Tibial artery (tissue), 4 donors: ENCODE data around the gene RHD.
"Not testable (repeated sequence)": the region's sequence is repeated elsewhere in the genome, so short reads cannot be mapped to it uniquely, and the experiment has no call there.

ENCODE experiments used
- DNase-seq, 2 donors: peaks; one replicate each; pipeline ENCODE4 v3.0.0-alpha.2; 2019
- H3K27ac ChIP-seq, 2 donors: fragments of 200-600 bp; sonication (generic) in 1 of 2; 1 replicate in 1 of 2; 2 replicates in 1 of 2; pipeline ENCODE4 v1.5.1; 2018 to 2019; ENCODE audit warnings: mild to moderate bottlenecking in 1 of 2
- H3K27me3 ChIP-seq, 2 donors: fragments of 200-600 bp; sonication (generic) in 1 of 2; one replicate each; pipeline versions ENCODE4 v1.5.1 to v1.6.0; 2016 to 2019
- H3K36me3 ChIP-seq, 3 donors: fragments of 200-600 bp; sonication (generic) in 2 of 3; one replicate each; pipeline ENCODE4 v1.5.1; 2016 to 2019; ENCODE audit warnings: mild to moderate bottlenecking in 2 of 3
- H3K4me1 ChIP-seq, 4 donors: fragments of 200-600 bp; sonication (generic) in 2 of 4; 1 replicate in 3 of 4; 2 replicates in 1 of 4; pipeline ENCODE4 v1.5.1; 2016 to 2019
- H3K4me3 ChIP-seq, 2 donors: fragments of 200-600 bp; sonication (generic) in 1 of 2; 1 replicate in 1 of 2; 2 replicates in 1 of 2; pipeline ENCODE4 v1.5.1; 2018 to 2019; ENCODE audit warnings: mild to moderate bottlenecking in 2 of 2
- H3K9me3 ChIP-seq, 3 donors: fragments of 200-600 bp; sonication (generic) in 1 of 3; one replicate each; pipeline ENCODE4 v1.5.1; 2016 to 2019
- CTCF ChIP-seq, 2 experiments: fragments of 200-600 bp in 1 of 2; fragments of 450-650 bp in 1 of 2; IDR thresholded peaks; one replicate each; pipeline ENCODE4 v1.5.1; 2017 to 2019; ENCODE audit warnings: antibody characterized with exemption in 2 of 2, mild to moderate bottlenecking in 1 of 2, moderate library complexity in 1 of 2
- intact Hi-C: fragments of 100-400 bp; cut with DNase I; formaldehyde crosslinking; loops from one replicate; pipeline ENCODE4 v1.15.0; 2023; ENCODE audit warnings: low total_unique reads

Gene RHD

GRCh38 chr1:25255706-25256577, 16.4 kb upstream of the RHD start:
- Histone ChIP-seq H3K27ac (no peak overlapping the region), H3K4me3 (no peak overlapping the region), H3K36me3 (no peaks in the 10 kb centered on the region), H3K27me3 (no peaks in the 10 kb centered on the region), H3K9me3 (no peaks in the 10 kb centered on the region), H3K4me1 (peaks cover 0 to 31% (median 7%) of the 10 kb centered on the region in 4 donors)
- intact Hi-C loops = no loop called here
- no peak for DNase-seq
- TF ChIP-seq CTCF (IDR thresholded peaks at IDR 0.05) = no peak

GRCh38 chr1:25256578-25256965, 15.7 kb upstream of the RHD start:
- no peak overlapping the region for H3K4me3 ChIP-seq
- intact Hi-C loops = no loop called here
- no peak for DNase-seq
- H3K27me3 ChIP-seq = no peaks in the 10 kb centered on the region
- no peak for TF ChIP-seq CTCF (IDR thresholded peaks at IDR 0.05)
- H3K27ac ChIP-seq = peak overlapping the region in 1 of 2 donors; percentile 55
- peaks cover 0 to 35% (median 7%) of the 10 kb centered on the region in 4 donors for H3K4me1 ChIP-seq
- H3K36me3 ChIP-seq = no peaks in the 10 kb centered on the region
- H3K9me3 ChIP-seq = no peaks in the 10 kb centered on the region

- TF ChIP-seq CTCF (IDR thresholded peaks at IDR 0.05) = no peak
Observed at GRCh38 chr1:25257196-25257595, 15.1 kb upstream of the RHD start.

GRCh38 chr1:25259813-25260212, 12.5 kb upstream of the RHD start:
- DNase-seq, intact Hi-C loops, H3K36me3 ChIP-seq, H3K9me3 ChIP-seq, H3K27ac ChIP-seq, H3K4me3 ChIP-seq, H3K27me3 ChIP-seq: not testable (repeated sequence)
- peaks cover 0 to 35% (median 7%) of the 10 kb centered on the region in 4 donors for H3K4me1 ChIP-seq

More at GRCh38 chr1:25257196-25257595, 15.1 kb upstream of the RHD start:
- no peaks in the 10 kb centered on the region for H3K27me3 ChIP-seq
- DNase-seq = no peak
- H3K9me3 ChIP-seq = no peaks in the 10 kb centered on the region
- peaks cover 0 to 35% (median 7%) of the 10 kb centered on the region in 4 donors for H3K4me1 ChIP-seq
- H3K27ac ChIP-seq = peak overlapping the region in 1 of 2 donors; percentile 55
- no peaks in the 10 kb centered on the region for H3K36me3 ChIP-seq
- intact Hi-C loops = no loop called here
- no peak overlapping the region for H3K4me3 ChIP-seq

- DNase-seq, H3K4me3 ChIP-seq, intact Hi-C loops, H3K9me3 ChIP-seq, H3K27me3 ChIP-seq, H3K36me3 ChIP-seq, H3K27ac ChIP-seq: not testable (repeated sequence)
- peaks cover 0 to 35% (median 7%) of the 10 kb centered on the region in 4 donors for H3K4me1 ChIP-seq
Observed at GRCh38 chr1:25260336-25260735, 12.0 kb upstream of the RHD start.

GRCh38 chr1:25266554-25267287, 5.6 kb upstream of the RHD start:
- DNase-seq, H3K4me1 ChIP-seq, H3K27me3 ChIP-seq, H3K36me3 ChIP-seq, intact Hi-C loops, H3K9me3 ChIP-seq: not testable (repeated sequence)
- Histone ChIP-seq H3K4me3 (peak overlapping the region; percentile 57 to 66), H3K27ac (peak overlapping the region; percentile 73 to 88)
- TF ChIP-seq CTCF (IDR thresholded peaks at IDR 0.05) = peak in 1 of 2 experiments; percentile 18

GRCh38 chr1:25267288-25268142, 4.8 kb upstream of the RHD start:
- Histone ChIP-seq H3K27ac (peak overlapping the region; percentile 73 to 88), H3K4me3 (peak overlapping the region; percentile 57 to 66)
- intact Hi-C loops, H3K9me3 ChIP-seq, H3K36me3 ChIP-seq, H3K27me3 ChIP-seq, H3K4me1 ChIP-seq: not testable (repeated sequence)
- peak; percentile 78 to 91 for DNase-seq

GRCh38 chr1:25268143-25268760, 4.1 kb upstream of the RHD start:
- H3K9me3 ChIP-seq, intact Hi-C loops, H3K27me3 ChIP-seq, DNase-seq, H3K4me1 ChIP-seq, H3K36me3 ChIP-seq: not testable (repeated sequence)
- Histone ChIP-seq H3K4me3 (peak overlapping the region; percentile 57 to 66), H3K27ac (peak overlapping the region; percentile 73 to 88)

GRCh38 chr1:25275648-25276047, 3.3 kb downstream of the RHD start:
- H3K27ac ChIP-seq, DNase-seq, H3K4me3 ChIP-seq, H3K9me3 ChIP-seq, H3K36me3 ChIP-seq, intact Hi-C loops, H3K27me3 ChIP-seq, H3K4me1 ChIP-seq: not testable (repeated sequence)
